Stimulated activated CD8-positive, alpha-beta memory T cell treated with anti-CD3 and anti-CD28 coated beads, Interleukin-7, amount 100 ng/mL, for 4 hours (primary cell): Measurements from ENCODE around the gene MYMK.

Experiments
- DNase-seq, 2 donors: peaks; one replicate each; pipeline ENCODE4 v3.0.0-alpha.2; 2020; ENCODE audit warnings: low read depth in 2 of 2

MYMK gene

GRCh38 chr9:133505186-133505830 lies 19.5 kb downstream of the MYMK start:
- DNase-seq, result no peak

GRCh38 chr9:133502112-133502511 lies 22.6 kb downstream of the MYMK start:
- no peak for DNase-seq

- no peak for DNase-seq
These were observed 24.9 kb downstream of the MYMK start for GRCh38 chr9:133499892-133500270.

- no peak for DNase-seq
These were observed 25.4 kb downstream of the MYMK start for GRCh38 chr9:133499132-133499891.

GRCh38 chr9:133496861-133497842 lies 27.6 kb downstream of the MYMK start:
- DNase-seq, result no peak

GRCh38 chr9:133495327-133496293 lies 29.1 kb downstream of the MYMK start:
- DNase-seq, result no peak

- DNase-seq, result no peak
These were observed 30.0 kb downstream of the MYMK start for GRCh38 chr9:133494636-133495326.

- DNase-seq, result no peak
These were observed 30.8 kb downstream of the MYMK start for GRCh38 chr9:133493845-133494540.

- DNase-seq, result no peak
These were observed 31.3 kb downstream of the MYMK start for GRCh38 chr9:133493428-133493827.

- no peak for DNase-seq
These were observed 32.4 kb downstream of the MYMK start for GRCh38 chr9:133492061-133493021.

- no peak for DNase-seq
These were observed 33.2 kb downstream of the MYMK start for GRCh38 chr9:133491656-133491925.

- DNase-seq, result no peak
These were observed 33.7 kb downstream of the MYMK start for GRCh38 chr9:133490865-133491655.

- no peak for DNase-seq
These were observed 34.5 kb downstream of the MYMK start for GRCh38 chr9:133490201-133490681.

GRCh38 chr9:133489253-133490190 lies 35.2 kb downstream of the MYMK start:
- no peak for DNase-seq

GRCh38 chr9:133488686-133489252 lies 36.0 kb downstream of the MYMK start:
- no peak for DNase-seq

- no peak for DNase-seq
These were observed 37.4 kb downstream of the MYMK start for GRCh38 chr9:133487331-133487725.
